Measurements from ENCODE around the gene SPINT3. TPM values are rescaled to one million over a fixed set of nuclear protein-coding genes. Genes with fewer than 3 reads are reported as not detected.

SPINT3 gene
- total and polyA plus RNA-seq, 4 donors, result 0.18 TPM; not detected in 3

DNA sequence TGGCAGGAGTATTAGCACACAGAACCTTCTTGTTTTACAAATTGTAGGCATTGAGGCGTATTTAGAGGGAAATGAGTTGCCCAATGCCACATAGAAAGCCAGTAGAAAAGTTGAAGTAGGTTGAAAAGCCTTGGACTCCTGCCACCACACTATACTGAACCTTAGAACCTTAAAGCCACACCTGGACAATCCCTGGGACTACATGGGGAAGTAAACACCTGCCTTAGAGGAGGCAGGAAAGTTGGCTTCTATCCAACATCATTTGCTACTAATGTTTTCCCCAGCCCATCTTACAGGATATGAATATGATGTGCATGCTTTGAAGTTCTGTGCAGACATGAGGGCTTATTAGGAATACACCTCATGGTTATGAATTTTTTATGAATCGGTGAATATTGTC lies 37.0 kb upstream of the SPINT3 start:
- no peak overlapping the region for H3K9ac ChIP-seq (ENCODE audit: insufficient read depth in 1 of 2, low read length in 2 of 2)
- no peaks in the 10 kb centered on the region for H3K9me3 ChIP-seq (ENCODE audit: control insufficient read depth in 4 of 4, insufficient read depth in 3 of 4, low read length in 3 of 4)
- 72 to 74% methylated on average over 2 of the region's 2 CpGs for WGBS, 2 donors
- no peaks in the 10 kb centered on the region for H3K27me3 ChIP-seq (ENCODE audit: control insufficient read depth in 3 of 3, insufficient read depth in 3 of 3, low read length in 2 of 3)
- DNase-seq (no peak), ATAC-seq (ENCODE audit: insufficient read depth, low FRiP score) (no peak)
- H3K4me3 ChIP-seq, result no peak overlapping the region
- no peaks in the 10 kb centered on the region for H3K36me3 ChIP-seq (ENCODE audit: control insufficient read depth in 4 of 4, insufficient read depth in 4 of 4, low read length in 4 of 4)
- TF ChIP-seq, protein P1, sequence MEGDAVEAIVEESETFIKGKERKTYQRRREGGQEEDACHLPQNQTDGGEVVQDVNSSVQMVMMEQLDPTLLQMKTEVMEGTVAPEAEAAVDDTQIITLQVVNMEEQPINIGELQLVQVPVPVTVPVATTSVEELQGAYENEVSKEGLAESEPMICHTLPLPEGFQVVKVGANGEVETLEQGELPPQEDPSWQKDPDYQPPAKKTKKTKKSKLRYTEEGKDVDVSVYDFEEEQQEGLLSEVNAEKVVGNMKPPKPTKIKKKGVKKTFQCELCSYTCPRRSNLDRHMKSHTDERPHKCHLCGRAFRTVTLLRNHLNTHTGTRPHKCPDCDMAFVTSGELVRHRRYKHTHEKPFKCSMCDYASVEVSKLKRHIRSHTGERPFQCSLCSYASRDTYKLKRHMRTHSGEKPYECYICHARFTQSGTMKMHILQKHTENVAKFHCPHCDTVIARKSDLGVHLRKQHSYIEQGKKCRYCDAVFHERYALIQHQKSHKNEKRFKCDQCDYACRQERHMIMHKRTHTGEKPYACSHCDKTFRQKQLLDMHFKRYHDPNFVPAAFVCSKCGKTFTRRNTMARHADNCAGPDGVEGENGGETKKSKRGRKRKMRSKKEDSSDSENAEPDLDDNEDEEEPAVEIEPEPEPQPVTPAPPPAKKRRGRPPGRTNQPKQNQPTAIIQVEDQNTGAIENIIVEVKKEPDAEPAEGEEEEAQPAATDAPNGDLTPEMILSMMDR (IDR thresholded peaks at IDR 0.05; ENCODE audit: control extremely low read depth, extremely low read depth), result no peak
- no peak overlapping the region for H3K27ac ChIP-seq (ENCODE audit: low read depth in 1 of 2, low read length in 1 of 2)
- no peaks in the 10 kb centered on the region for H3K4me1 ChIP-seq (ENCODE audit: control insufficient read depth in 5 of 5, insufficient read depth in 5 of 5, low read length in 5 of 5)

- DNase-seq (no peak), ATAC-seq (ENCODE audit: insufficient read depth, low FRiP score) (no peak)
- Histone ChIP-seq H3K4me1 (ENCODE audit: control insufficient read depth in 5 of 5, insufficient read depth in 5 of 5, low read length in 5 of 5) (no peaks in the 10 kb centered on the region), H3K9me3 (ENCODE audit: control insufficient read depth in 4 of 4, insufficient read depth in 3 of 4, low read length in 3 of 4) (no peaks in the 10 kb centered on the region), H3K4me3 (no peak overlapping the region), H3K36me3 (ENCODE audit: control insufficient read depth in 4 of 4, insufficient read depth in 4 of 4, low read length in 4 of 4) (no peaks in the 10 kb centered on the region), H3K27me3 (ENCODE audit: control insufficient read depth in 3 of 3, insufficient read depth in 3 of 3, low read length in 2 of 3) (no peaks in the 10 kb centered on the region), H3K27ac (ENCODE audit: low read depth in 1 of 2, low read length in 1 of 2) (no peak overlapping the region), H3K9ac (ENCODE audit: insufficient read depth in 1 of 2, low read length in 2 of 2) (no peak overlapping the region)
- TF ChIP-seq, protein P1 (IDR thresholded peaks at IDR 0.05; ENCODE audit: control extremely low read depth, extremely low read depth), result no peak
These were observed 35.3 kb upstream of the SPINT3 start for GRCh38 chr20:45550765-45551164.

- no peaks in the 10 kb centered on the region for H3K36me3 ChIP-seq (ENCODE audit: control insufficient read depth in 4 of 4, insufficient read depth in 4 of 4, low read length in 4 of 4)
- TF ChIP-seq, protein P1 (IDR thresholded peaks at IDR 0.05; ENCODE audit: control extremely low read depth, extremely low read depth), result no peak
- H3K4me3 ChIP-seq, result no peak overlapping the region
- no peak overlapping the region for H3K27ac ChIP-seq (ENCODE audit: low read depth in 1 of 2, low read length in 1 of 2)
- peaks cover 0 to 2% (median 0%) of the 10 kb centered on the region in 4 donors for H3K9me3 ChIP-seq (ENCODE audit: control insufficient read depth in 4 of 4, insufficient read depth in 3 of 4, low read length in 3 of 4)
- 82 to 90% methylated on average over 7 of the region's 7 CpGs for WGBS, 2 donors
- DNase-seq (no peak), ATAC-seq (ENCODE audit: insufficient read depth, low FRiP score) (no peak)
- no peak overlapping the region for H3K9ac ChIP-seq (ENCODE audit: insufficient read depth in 1 of 2, low read length in 2 of 2)
- H3K4me1 ChIP-seq (ENCODE audit: control insufficient read depth in 5 of 5, insufficient read depth in 5 of 5, low read length in 5 of 5), result no peaks in the 10 kb centered on the region
- H3K27me3 ChIP-seq (ENCODE audit: control insufficient read depth in 3 of 3, insufficient read depth in 3 of 3, low read length in 2 of 3), result peaks cover 0 to 3% (median 0%) of the 10 kb centered on the region in 3 donors
These were observed 33.0 kb upstream of the SPINT3 start for GRCh38 chr20:45548410-45548809.

DNA sequence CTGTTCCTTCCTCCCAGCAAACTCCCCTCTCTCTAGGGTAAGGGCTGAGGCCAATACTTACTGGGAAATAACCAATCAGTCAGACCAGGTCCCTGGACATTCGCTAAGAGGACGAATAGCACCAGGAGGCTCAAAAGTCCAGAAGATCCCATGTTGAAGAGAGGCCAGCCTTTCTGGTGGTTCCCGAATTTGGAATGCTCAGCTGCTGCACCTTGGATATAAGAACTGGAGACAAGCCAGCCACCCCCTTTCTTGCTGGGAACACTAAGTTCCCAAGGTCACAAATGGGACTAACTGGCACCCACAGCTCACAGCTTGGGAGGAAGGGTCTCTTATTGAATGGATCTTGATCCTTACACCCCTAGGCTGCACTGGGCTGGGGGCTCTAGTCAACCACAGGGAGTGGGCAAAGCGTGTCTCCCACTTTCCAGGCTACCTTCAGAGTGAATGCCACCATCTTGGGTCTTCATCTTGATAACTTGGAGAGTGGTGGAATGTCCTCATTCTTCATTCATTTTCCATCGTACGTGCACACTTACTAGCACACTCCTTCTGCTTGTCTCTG lies 31.9 kb upstream of the SPINT3 start, which contains the start of gene EPPIN:
Gene EPPIN (minus strand): TSS at position 196 of the 565 bp plus-strand sequence. CDS start 44 bp downstream, at position 152.
- ATAC-seq (ENCODE audit: insufficient read depth, low FRiP score) (no peak), DNase-seq (no peak)
- Histone ChIP-seq H3K27ac (ENCODE audit: low read depth in 1 of 2, low read length in 1 of 2) (no peak within 1 kb of the TSS), H3K4me3 (no peak within 1 kb of the TSS), H3K9me3 (ENCODE audit: control insufficient read depth in 4 of 4, insufficient read depth in 3 of 4, low read length in 3 of 4) (peaks cover 0 to 2% (median 0%) of the 10 kb centered on the region in 4 donors), H3K27me3 (ENCODE audit: control insufficient read depth in 3 of 3, insufficient read depth in 3 of 3, low read length in 2 of 3) (peaks cover 0 to 3% (median 0%) of the 10 kb centered on the region in 3 donors), H3K36me3 (ENCODE audit: control insufficient read depth in 4 of 4, insufficient read depth in 4 of 4, low read length in 4 of 4) (no peaks in the 10 kb centered on the region), H3K4me1 (ENCODE audit: control insufficient read depth in 5 of 5, insufficient read depth in 5 of 5, low read length in 5 of 5) (no peaks in the 10 kb centered on the region), H3K9ac (ENCODE audit: insufficient read depth in 1 of 2, low read length in 2 of 2) (no peak within 1 kb of the TSS)
- WGBS, 2 donors, result 86 to 88% methylated on average over 6 of the region's 6 CpGs
- TF ChIP-seq, protein P1 (IDR thresholded peaks at IDR 0.05; ENCODE audit: control extremely low read depth, extremely low read depth), result no peak

All from lung (tissue), 12 donors.